Measurements from ENCODE around the gene ARID2. TPM values are rescaled to one million over a fixed set of nuclear protein-coding genes. Genes with fewer than 3 reads are reported as not detected.

The ARID2 gene
- total and polyA plus RNA-seq, 2 donors from 2014 or later, result 4.4 to 35.7 TPM

- no peak overlapping the region for H3K9ac ChIP-seq (ENCODE audit: low read length in 3 of 3)
- no peak overlapping the region for H3K27ac ChIP-seq (ENCODE audit: low read depth in 2 of 2, low read length in 2 of 2)
- H3K36me3 ChIP-seq (ENCODE audit: control insufficient read depth in 2 of 3, insufficient read depth in 3 of 3, low read length in 3 of 3), result peaks cover 0 to 3% (median 2%) of the 10 kb centered on the region in 3 donors
- no peak for TF ChIP-seq CTCF (IDR thresholded peaks at IDR 0.05; ENCODE audit: borderline replicate concordance, extremely low read depth, insufficient read depth)
- no peaks in the 10 kb centered on the region for H3K27me3 ChIP-seq (ENCODE audit: control insufficient read depth, insufficient read depth, low read length)
- no peaks in the 10 kb centered on the region for H3K4me1 ChIP-seq (ENCODE audit: control insufficient read depth in 2 of 3, insufficient read depth in 2 of 3, low read depth in 1 of 3, low read length in 3 of 3)
- intact Hi-C loops (cut with DNase I), result no loop called here
- FAIRE-seq (no peak), DNase-seq (no peak)
- H3K4me3 ChIP-seq (ENCODE audit: low read length in 3 of 3), result no peak overlapping the region
- H3K9me3 ChIP-seq (ENCODE audit: control insufficient read depth in 2 of 3, insufficient read depth in 1 of 3, low read length in 3 of 3), result no peaks in the 10 kb centered on the region
Measured at GRCh38 chr12:45863332-45863731, 133.8 kb downstream of the ARID2 start.

GRCh38 chr12:45866299-45866698 is 136.8 kb downstream of the ARID2 start:
- no peak for TF ChIP-seq CTCF (IDR thresholded peaks at IDR 0.05; ENCODE audit: borderline replicate concordance, extremely low read depth, insufficient read depth)
- intact Hi-C loops (cut with DNase I), result no loop called here
- no peaks in the 10 kb centered on the region for H3K9me3 ChIP-seq (ENCODE audit: control insufficient read depth in 2 of 3, insufficient read depth in 1 of 3, low read length in 3 of 3)
- H3K4me1 ChIP-seq (ENCODE audit: control insufficient read depth in 2 of 3, insufficient read depth in 2 of 3, low read depth in 1 of 3, low read length in 3 of 3), result no peaks in the 10 kb centered on the region
- no peaks in the 10 kb centered on the region for H3K27me3 ChIP-seq (ENCODE audit: control insufficient read depth, insufficient read depth, low read length)
- H3K27ac ChIP-seq (ENCODE audit: low read depth in 2 of 2, low read length in 2 of 2), result no peak overlapping the region
- H3K9ac ChIP-seq (ENCODE audit: low read length in 3 of 3), result no peak overlapping the region
- peaks cover 0 to 3% (median 2%) of the 10 kb centered on the region in 3 donors for H3K36me3 ChIP-seq (ENCODE audit: control insufficient read depth in 2 of 3, insufficient read depth in 3 of 3, low read length in 3 of 3)
- DNase-seq (no peak), FAIRE-seq (no peak)
- no peak overlapping the region for H3K4me3 ChIP-seq (ENCODE audit: low read length in 3 of 3)

GRCh38 chr12:45872446-45872845 is 142.9 kb downstream of the ARID2 start:
- Histone ChIP-seq H3K4me3 (ENCODE audit: low read length in 3 of 3) (no peak overlapping the region), H3K4me1 (ENCODE audit: control insufficient read depth in 2 of 3, insufficient read depth in 2 of 3, low read depth in 1 of 3, low read length in 3 of 3) (no peaks in the 10 kb centered on the region), H3K27me3 (ENCODE audit: control insufficient read depth, insufficient read depth, low read length) (no peaks in the 10 kb centered on the region), H3K9ac (ENCODE audit: low read length in 3 of 3) (no peak overlapping the region), H3K36me3 (ENCODE audit: control insufficient read depth in 2 of 3, insufficient read depth in 3 of 3, low read length in 3 of 3) (peaks cover 3 to 10% (median 5%) of the 10 kb centered on the region in 3 donors), H3K27ac (ENCODE audit: low read depth in 2 of 2, low read length in 2 of 2) (no peak overlapping the region), H3K9me3 (ENCODE audit: control insufficient read depth in 2 of 3, insufficient read depth in 1 of 3, low read length in 3 of 3) (no peaks in the 10 kb centered on the region)
- intact Hi-C loops (cut with DNase I), result no loop called here
- no peak for DNase-seq
- no peak for FAIRE-seq
- TF ChIP-seq CTCF (IDR thresholded peaks at IDR 0.05; ENCODE audit: borderline replicate concordance, extremely low read depth, insufficient read depth), result no peak

DNA sequence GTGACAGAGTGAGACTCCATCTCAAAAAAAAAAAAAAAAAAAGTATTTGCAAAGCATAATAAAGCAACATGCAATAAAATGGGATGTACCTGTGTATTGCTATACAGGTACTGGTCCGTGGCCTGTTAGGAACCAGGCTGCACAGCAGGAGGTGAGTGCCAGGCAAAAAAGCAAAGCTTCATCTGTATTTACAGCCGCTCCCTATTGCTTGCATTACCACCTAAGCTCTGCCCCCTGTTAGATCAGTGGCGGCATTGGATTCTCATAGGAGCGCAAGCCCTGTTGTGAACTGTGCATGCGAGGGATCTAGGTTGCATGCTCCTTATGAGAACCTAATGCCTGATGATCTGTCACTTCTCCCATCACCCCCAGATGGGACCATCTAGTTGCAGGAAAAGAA is 147.6 kb downstream of the ARID2 start:
- peaks cover 3 to 10% (median 5%) of the 10 kb centered on the region in 3 donors for H3K36me3 ChIP-seq (ENCODE audit: control insufficient read depth in 2 of 3, insufficient read depth in 3 of 3, low read length in 3 of 3)
- no peaks in the 10 kb centered on the region for H3K27me3 ChIP-seq (ENCODE audit: control insufficient read depth, insufficient read depth, low read length)
- no peak overlapping the region for H3K27ac ChIP-seq (ENCODE audit: low read depth in 2 of 2, low read length in 2 of 2)
- intact Hi-C loops (cut with DNase I), result no loop called here
- no peaks in the 10 kb centered on the region for H3K9me3 ChIP-seq (ENCODE audit: control insufficient read depth in 2 of 3, insufficient read depth in 1 of 3, low read length in 3 of 3)
- no peak overlapping the region for H3K9ac ChIP-seq (ENCODE audit: low read length in 3 of 3)
- FAIRE-seq, result no peak
- no peak overlapping the region for H3K4me3 ChIP-seq (ENCODE audit: low read length in 3 of 3)
- no peak for TF ChIP-seq CTCF (IDR thresholded peaks at IDR 0.05; ENCODE audit: borderline replicate concordance, extremely low read depth, insufficient read depth)
- no peak for DNase-seq
- H3K4me1 ChIP-seq (ENCODE audit: control insufficient read depth in 2 of 3, insufficient read depth in 2 of 3, low read depth in 1 of 3, low read length in 3 of 3), result no peaks in the 10 kb centered on the region
